Measurements from ENCODE around the gene SPEF1.
A peak's percentile ranks its signal among the peaks of the same experiment; 100 is the strongest.
"Not testable (repeated sequence)": the region's sequence is repeated elsewhere in the genome, so short reads cannot be mapped to it uniquely, and the experiment has no call there.

SPEF1 gene

DNA sequence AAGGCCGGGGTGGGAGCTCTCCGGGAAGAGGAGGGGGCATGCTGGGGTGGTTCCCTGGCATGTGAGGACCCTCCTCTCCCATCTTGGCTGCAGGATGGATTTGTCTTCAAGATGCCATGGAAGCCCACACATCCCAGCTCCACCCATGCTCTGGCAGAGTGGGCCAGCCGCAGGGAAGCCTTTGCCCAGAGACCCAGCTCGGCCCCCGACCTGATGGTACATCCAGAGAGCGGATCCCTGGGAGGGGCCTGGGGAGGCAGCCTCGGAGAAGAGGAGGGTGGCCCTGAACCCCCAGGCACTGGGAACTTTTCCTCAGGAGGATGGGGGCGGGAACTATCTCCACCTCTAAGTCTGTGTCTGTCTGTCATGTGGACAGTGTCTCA is 19.6 kb upstream of the SPEF1 start:
- H3K4me1 Mint-ChIP-seq = peaks cover 53% of the 10 kb centered on the region
- H3K36me3 Mint-ChIP-seq = peaks cover 28% of the 10 kb centered on the region
- ATAC-seq (ENCODE audit: low read depth) (no peak), DNase-seq (ENCODE audit: low spot score in 2 of 2) (no peak)
- peak overlapping the region; percentile 91 for H3K27ac Mint-ChIP-seq
- H3K27me3 Mint-ChIP-seq = no peaks in the 10 kb centered on the region
- no peaks in the 10 kb centered on the region for H3K9me3 Mint-ChIP-seq
- H3K4me3 Mint-ChIP-seq = no peak overlapping the region

DNA sequence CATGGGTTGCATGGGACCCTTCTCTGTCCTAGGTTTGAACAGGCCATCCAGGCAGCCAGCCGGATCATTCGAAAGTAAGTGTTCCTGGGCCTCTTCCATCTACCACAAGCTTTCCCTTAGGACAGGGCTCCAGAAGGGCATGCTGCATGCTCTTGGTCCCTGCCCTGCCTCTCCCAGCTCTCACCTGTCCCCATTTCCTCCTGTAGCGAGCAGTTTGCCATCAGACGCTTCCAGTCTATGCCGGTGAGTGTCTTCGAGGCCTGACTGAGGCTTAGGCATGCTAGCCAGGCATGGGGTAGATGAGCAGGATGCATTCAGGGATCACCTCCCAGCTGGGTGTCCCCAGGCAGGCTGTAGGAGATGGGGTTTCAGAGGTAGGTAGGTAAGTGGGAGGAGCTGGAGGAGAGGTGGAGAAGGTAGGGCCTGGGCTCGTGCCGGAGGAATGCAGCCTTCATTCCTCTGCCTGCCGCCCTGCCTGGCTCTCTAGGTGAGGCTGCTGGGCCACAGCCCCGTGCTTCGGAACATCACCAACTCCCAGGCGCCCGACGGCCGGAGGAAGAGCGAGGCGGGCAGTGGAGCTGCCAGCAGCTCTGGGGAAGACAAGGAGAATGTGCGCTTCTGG is 19.1 kb upstream of the SPEF1 start:
- peak overlapping the region; percentile 91 for H3K27ac Mint-ChIP-seq
- H3K4me3 Mint-ChIP-seq = peak overlapping the region; percentile 74
- DNase-seq (ENCODE audit: low spot score in 2 of 2) (no peak), ATAC-seq (ENCODE audit: low read depth) (no peak)
- no peaks in the 10 kb centered on the region for H3K27me3 Mint-ChIP-seq
- peaks cover 24% of the 10 kb centered on the region for H3K36me3 Mint-ChIP-seq
- peaks cover 53% of the 10 kb centered on the region for H3K4me1 Mint-ChIP-seq
- no peaks in the 10 kb centered on the region for H3K9me3 Mint-ChIP-seq

DNA sequence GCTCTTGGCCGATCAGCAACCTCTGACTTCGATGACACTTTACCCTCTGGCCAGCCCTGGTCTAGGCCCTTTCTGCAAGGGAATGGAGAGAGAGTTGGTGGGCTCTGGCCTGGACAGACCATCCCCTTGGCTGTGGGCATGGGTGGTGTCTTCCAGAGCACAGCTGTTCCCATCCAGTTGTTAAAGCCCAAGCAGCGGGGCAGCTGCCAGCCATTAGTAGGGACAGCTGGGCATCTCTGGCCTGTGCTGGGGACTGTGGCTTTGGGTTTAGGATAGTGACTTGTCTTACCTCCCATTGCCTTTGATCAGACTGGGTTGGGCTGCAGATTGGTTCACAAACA is 17.6 kb upstream of the SPEF1 start:
- Mint-ChIP-seq H3K9me3 (no peaks in the 10 kb centered on the region), H3K36me3 (peaks cover 15% of the 10 kb centered on the region), H3K4me1 (peaks cover 47% of the 10 kb centered on the region), H3K27ac (peak overlapping the region; percentile 91), H3K4me3 (peak overlapping the region; percentile 74), H3K27me3 (no peaks in the 10 kb centered on the region)
- ATAC-seq (ENCODE audit: low read depth) (no peak), DNase-seq (ENCODE audit: low spot score in 2 of 2) (no peak)

GRCh38 chr20:3798373-3798768 is 17.1 kb upstream of the SPEF1 start:
- DNase-seq (ENCODE audit: low spot score in 2 of 2) (no peak), ATAC-seq (ENCODE audit: low read depth) (no peak)
- peaks cover 10% of the 10 kb centered on the region for H3K36me3 Mint-ChIP-seq
- no peaks in the 10 kb centered on the region for H3K9me3 Mint-ChIP-seq
- H3K4me3 Mint-ChIP-seq = peak overlapping the region; percentile 91
- H3K4me1 Mint-ChIP-seq = peaks cover 46% of the 10 kb centered on the region
- peak overlapping the region; percentile 91 for H3K27ac Mint-ChIP-seq
- H3K27me3 Mint-ChIP-seq = no peaks in the 10 kb centered on the region

- peaks cover 7% of the 10 kb centered on the region for H3K36me3 Mint-ChIP-seq
- H3K4me1 Mint-ChIP-seq = peaks cover 44% of the 10 kb centered on the region
- no peak for ATAC-seq (ENCODE audit: low read depth)
Measured at GRCh38 chr20:3797592-3798372, 16.5 kb upstream of the SPEF1 start.

GRCh38 chr20:3797226-3797545 is 15.9 kb upstream of the SPEF1 start:
- peak overlapping the region; percentile 91 for H3K4me3 Mint-ChIP-seq
- ATAC-seq (ENCODE audit: low read depth) (no peak), DNase-seq (ENCODE audit: low spot score in 2 of 2) (no peak)
- peak overlapping the region; percentile 53 for H3K27ac Mint-ChIP-seq
- H3K27me3 Mint-ChIP-seq = no peaks in the 10 kb centered on the region
- H3K9me3 Mint-ChIP-seq = no peaks in the 10 kb centered on the region
- H3K36me3 Mint-ChIP-seq = peaks cover 2% of the 10 kb centered on the region
- peaks cover 40% of the 10 kb centered on the region for H3K4me1 Mint-ChIP-seq

More at GRCh38 chr20:3797592-3798372, 16.5 kb upstream of the SPEF1 start:
- H3K4me3 Mint-ChIP-seq = peak overlapping the region; percentile 91
- no peak for DNase-seq (ENCODE audit: low spot score in 2 of 2)
- H3K27me3 Mint-ChIP-seq = no peaks in the 10 kb centered on the region
- H3K27ac Mint-ChIP-seq = peak overlapping the region; percentile 91
- no peaks in the 10 kb centered on the region for H3K9me3 Mint-ChIP-seq

DNA sequence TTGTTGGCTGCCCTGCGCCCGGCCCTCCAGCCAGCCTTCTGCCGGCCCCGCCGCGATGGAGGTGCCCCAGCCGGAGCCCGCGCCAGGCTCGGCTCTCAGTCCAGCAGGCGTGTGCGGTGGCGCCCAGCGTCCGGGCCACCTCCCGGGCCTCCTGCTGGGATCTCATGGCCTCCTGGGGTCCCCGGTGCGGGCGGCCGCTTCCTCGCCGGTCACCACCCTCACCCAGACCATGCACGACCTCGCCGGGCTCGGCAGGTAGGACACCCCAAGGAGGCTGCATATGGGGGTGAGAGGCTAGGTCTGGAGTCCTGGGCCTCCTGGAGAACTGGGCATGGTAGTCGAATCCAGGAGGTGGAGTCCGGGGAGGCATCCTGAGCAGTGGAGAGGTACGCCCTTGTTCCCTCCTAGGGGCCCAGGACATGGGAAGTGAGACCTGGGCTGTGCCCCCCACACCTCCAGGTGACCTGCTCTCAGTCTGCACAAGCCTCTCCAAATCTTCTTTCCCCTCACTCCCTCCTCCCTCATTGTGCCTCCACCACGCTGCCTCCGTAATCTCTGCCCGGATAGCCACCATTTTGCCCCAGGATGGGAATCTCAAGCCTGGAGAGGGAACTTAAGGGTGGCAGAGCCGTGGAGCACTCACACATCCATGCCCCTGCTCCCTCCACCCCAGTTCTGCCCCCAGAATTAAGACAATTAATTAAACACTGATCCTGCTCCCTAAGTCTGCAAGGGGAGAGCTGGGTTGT is 15.4 kb upstream of the SPEF1 start:
- ATAC-seq (ENCODE audit: low read depth) (no peak), DNase-seq (ENCODE audit: low spot score in 2 of 2) (no peak)
- peak overlapping the region; percentile 91 for H3K4me3 Mint-ChIP-seq
- peak overlapping the region; percentile 53 for H3K27ac Mint-ChIP-seq
- peaks cover 40% of the 10 kb centered on the region for H3K4me1 Mint-ChIP-seq
- no peaks in the 10 kb centered on the region for H3K9me3 Mint-ChIP-seq
- peaks cover 2% of the 10 kb centered on the region for H3K36me3 Mint-ChIP-seq
- H3K27me3 Mint-ChIP-seq = no peaks in the 10 kb centered on the region

GRCh38 chr20:3795511-3796468 is 14.5 kb upstream of the SPEF1 start, which contains the start of gene CDC25B:
Gene CDC25B, plus strand, starts transcription at chr20:3796310. Its CDS starts 222 bp downstream, at chr20:3796532.
- peaks cover 40% of the 10 kb centered on the region for H3K4me1 Mint-ChIP-seq
- ATAC-seq (ENCODE audit: low read depth) = peak; percentile 78
- no peaks in the 10 kb centered on the region for H3K27me3 Mint-ChIP-seq
- DNase-seq (ENCODE audit: low spot score in 2 of 2) = peak; percentile 67 to 75
- H3K4me3 Mint-ChIP-seq = peak within 1 kb of the TSS; percentile 91
- no peaks in the 10 kb centered on the region for H3K9me3 Mint-ChIP-seq
- peak within 1 kb of the TSS; percentile 94 for H3K27ac Mint-ChIP-seq
- H3K36me3 Mint-ChIP-seq = peaks cover 2% of the 10 kb centered on the region

DNA sequence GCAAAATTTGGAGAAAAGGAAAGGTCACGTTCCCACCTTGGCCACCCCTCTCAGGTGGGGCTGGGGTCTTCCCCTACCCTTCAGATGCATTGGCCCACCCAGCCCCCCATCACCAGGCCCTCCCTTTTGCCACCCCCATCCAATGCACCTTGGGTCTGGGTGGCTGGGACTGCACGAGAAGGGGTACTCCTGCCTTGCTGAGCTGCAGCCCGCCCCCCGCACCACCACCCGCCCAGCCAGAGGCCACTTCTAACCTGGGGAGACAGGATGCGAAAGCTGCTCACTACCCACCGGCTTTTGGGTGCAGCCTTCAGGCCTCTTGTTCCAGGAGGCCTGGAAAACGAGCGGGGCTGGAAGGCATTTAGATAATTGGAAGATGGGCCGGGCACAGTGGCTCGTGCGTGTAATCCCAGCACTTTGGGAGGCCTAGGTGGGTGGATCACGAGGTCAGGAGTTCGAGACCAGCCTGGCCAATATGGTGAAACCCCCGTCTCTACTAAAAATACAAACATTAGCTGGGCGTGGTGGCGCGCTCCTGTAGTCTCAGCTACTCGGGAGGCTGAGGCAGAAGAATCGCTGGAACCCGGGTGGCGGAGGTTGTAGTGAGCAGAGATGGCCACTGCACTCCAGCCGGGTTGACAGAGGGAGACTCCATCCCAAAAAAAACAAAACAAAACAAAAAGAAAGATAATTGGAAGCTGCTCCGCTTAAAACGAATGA is 13.6 kb upstream of the SPEF1 start:
- Mint-ChIP-seq H3K27ac (no peak overlapping the region), H3K9me3 (no peaks in the 10 kb centered on the region), H3K36me3 (no peaks in the 10 kb centered on the region), H3K27me3 (no peaks in the 10 kb centered on the region), H3K4me1 (peaks cover 32% of the 10 kb centered on the region), H3K4me3 (peak overlapping the region; percentile 91)
- ATAC-seq (ENCODE audit: low read depth) (no peak), DNase-seq (ENCODE audit: low spot score in 2 of 2) (no peak)

DNA sequence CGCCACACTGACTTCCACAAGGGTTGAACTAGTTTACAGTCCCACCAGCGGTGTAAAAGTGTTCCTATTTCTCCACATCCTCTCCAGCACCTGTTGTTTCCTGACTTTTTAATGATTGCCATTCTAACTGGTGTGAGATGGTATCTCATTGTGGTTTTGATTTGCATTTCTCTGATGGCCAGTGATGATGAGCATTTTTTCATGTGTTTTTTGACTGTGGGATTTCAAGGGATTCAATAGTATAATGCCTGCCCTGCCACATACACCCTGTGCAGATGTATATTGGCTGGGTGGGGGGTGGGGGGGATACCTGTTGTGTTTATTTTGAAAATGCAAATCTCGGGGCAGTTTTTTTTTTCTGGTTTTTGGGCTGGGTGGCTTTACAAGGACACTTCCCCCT is 12.9 kb upstream of the SPEF1 start:
- not testable (repeated sequence) for H3K4me3 Mint-ChIP-seq

GRCh38 chr20:3789201-3789600 is 8.0 kb upstream of the SPEF1 start:
- peaks cover 18% of the 10 kb centered on the region for H3K4me1 Mint-ChIP-seq
- H3K27me3 Mint-ChIP-seq; H3K36me3 Mint-ChIP-seq; H3K9me3 Mint-ChIP-seq; H3K4me3 Mint-ChIP-seq; ATAC-seq (ENCODE audit: low read depth); DNase-seq (ENCODE audit: low spot score in 2 of 2): not testable (repeated sequence)
- peak overlapping the region; percentile 39 for H3K27ac Mint-ChIP-seq

More for the DNA sequence above, 12.9 kb upstream of the SPEF1 start:
- peaks cover 26% of the 10 kb centered on the region for H3K4me1 Mint-ChIP-seq
- not testable (repeated sequence) for H3K27ac Mint-ChIP-seq; H3K36me3 Mint-ChIP-seq; H3K27me3 Mint-ChIP-seq; ATAC-seq (ENCODE audit: low read depth); H3K9me3 Mint-ChIP-seq; DNase-seq (ENCODE audit: low spot score in 2 of 2)

DNA sequence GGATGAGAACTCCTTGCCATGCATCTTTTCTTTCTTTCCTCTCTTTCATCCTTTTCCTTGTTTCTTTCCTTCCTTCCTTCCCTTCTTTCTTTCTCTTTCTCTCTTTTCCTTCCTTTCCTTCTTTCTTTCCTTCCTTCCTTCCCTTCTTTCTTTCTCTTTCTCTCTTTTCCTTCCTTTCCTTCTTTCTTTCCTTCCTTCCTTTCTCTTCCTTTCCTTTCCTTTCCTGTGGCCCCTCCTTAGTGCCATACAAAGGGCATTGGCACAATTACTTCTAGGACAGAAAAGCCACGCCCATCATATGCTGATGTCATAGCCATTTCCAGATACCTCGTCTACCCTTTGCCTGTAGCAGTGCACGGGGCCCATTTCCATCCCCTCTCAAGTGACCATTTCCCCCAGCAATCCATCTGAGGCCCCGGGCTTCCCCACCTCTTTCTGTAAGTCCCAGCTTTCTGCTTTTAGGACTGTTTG is 7.5 kb upstream of the SPEF1 start:
- no peak for DNase-seq (ENCODE audit: low spot score in 2 of 2)
- H3K4me1 Mint-ChIP-seq = peaks cover 18% of the 10 kb centered on the region
- no peaks in the 10 kb centered on the region for H3K9me3 Mint-ChIP-seq
- H3K36me3 Mint-ChIP-seq = peaks cover 4% of the 10 kb centered on the region
- H3K27ac Mint-ChIP-seq = peak overlapping the region; percentile 39
- H3K27me3 Mint-ChIP-seq = no peaks in the 10 kb centered on the region
- ATAC-seq (ENCODE audit: low read depth) = no peak
- peak overlapping the region; percentile 49 for H3K4me3 Mint-ChIP-seq

All from memory B cell (primary cell).